Measurements from ENCODE around the gene DOCK11.
A peak's percentile ranks its signal among the peaks of the same experiment; 100 is the strongest.

Gene DOCK11

DNA sequence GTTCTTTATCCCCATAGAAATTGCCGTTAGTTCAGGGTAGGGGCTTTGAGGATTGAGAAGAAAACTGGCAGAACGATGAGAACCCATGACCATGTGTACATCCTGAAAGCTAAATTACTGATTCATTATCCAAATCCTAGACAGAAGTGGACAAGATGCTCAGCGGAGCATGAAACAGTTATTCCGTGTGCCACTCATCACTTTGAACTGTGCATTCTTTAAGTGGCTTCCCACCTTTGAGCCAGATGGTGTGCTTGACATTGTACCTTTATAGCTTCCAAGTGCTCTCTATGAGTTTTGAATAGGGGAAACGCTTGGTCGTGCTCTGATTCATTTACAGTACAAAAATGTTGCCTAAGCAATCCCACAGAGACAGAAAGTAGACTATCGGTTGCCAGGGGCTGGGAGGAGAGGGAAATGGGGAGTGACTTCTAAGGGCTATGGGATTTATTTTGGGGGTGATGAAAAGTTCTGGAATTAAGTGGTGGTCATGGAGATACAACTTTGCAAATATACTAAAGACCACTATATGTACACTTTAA lies 100.0 kb downstream of the DOCK11 start:
- no peak for ATAC-seq (replicated peaks; ENCODE audit: extremely low read depth, poor library complexity, severe bottlenecking)

DNA sequence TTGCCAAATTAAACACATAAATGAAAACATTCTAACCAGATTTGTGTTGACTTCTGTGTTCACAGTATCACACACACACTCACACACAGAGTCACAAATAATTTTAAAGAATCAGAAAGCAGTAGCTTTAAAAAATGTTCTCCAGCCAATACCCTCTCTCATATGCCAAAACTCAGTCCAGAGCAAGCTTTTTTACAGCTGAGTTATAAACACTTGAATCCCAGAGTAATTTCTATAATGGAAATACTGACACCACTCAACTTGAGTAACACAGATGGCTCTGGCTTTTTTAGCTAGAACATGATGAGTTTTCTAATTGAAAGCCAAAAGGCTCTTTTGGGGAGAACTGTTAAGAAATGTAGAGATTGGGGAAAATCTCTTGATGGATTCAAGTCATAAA lies 100.8 kb downstream of the DOCK11 start:
- Mint-ChIP-seq H3K9me3 (no peaks in the 10 kb centered on the region), H3K36me3 (ENCODE audit: insufficient read depth) (peaks cover 48% of the 10 kb centered on the region), H3K27ac (ENCODE audit: low read depth) (no peak overlapping the region), H3K4me3 (no peak overlapping the region), H3K4me1 (peaks cover 9% of the 10 kb centered on the region), H3K27me3 (no peaks in the 10 kb centered on the region)
- ATAC-seq (replicated peaks; ENCODE audit: extremely low read depth, poor library complexity, severe bottlenecking) (no peak), DNase-seq (ENCODE audit: low spot score in 2 of 2) (no peak)

More for the DNA sequence above, 100.0 kb downstream of the DOCK11 start:
- H3K27ac Mint-ChIP-seq (ENCODE audit: low read depth) = peak overlapping the region; percentile 89
- peaks cover 15% of the 10 kb centered on the region for H3K4me1 Mint-ChIP-seq
- no peak for DNase-seq (ENCODE audit: low spot score in 2 of 2)
- no peaks in the 10 kb centered on the region for H3K9me3 Mint-ChIP-seq
- H3K27me3 Mint-ChIP-seq = no peaks in the 10 kb centered on the region
- no peak overlapping the region for H3K4me3 Mint-ChIP-seq
- peaks cover 50% of the 10 kb centered on the region for H3K36me3 Mint-ChIP-seq (ENCODE audit: insufficient read depth)

DNA sequence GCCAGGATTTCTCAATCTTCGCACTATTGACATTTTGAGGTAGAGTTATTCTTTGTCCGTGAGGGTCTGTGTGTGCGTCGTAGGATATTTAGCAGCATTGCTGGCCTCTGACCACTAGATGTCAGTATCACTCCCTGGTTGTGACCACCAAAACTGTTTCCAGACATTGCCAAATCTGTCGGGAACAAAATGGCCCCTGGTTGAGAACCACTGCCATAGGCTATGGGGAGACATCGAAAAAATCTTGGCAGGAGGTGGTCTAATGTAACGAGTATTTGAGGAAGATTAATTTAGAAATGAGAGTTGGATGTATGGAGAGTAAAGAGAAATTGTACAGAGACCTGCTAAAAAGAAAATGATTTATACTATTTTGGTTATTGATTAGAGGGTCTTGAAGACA lies 108.4 kb downstream of the DOCK11 start:
- Mint-ChIP-seq H3K27me3 (no peaks in the 10 kb centered on the region), H3K36me3 (ENCODE audit: insufficient read depth) (peaks cover 45% of the 10 kb centered on the region), H3K4me1 (peaks cover 17% of the 10 kb centered on the region), H3K4me3 (no peak overlapping the region), H3K9me3 (no peaks in the 10 kb centered on the region), H3K27ac (ENCODE audit: low read depth) (peak overlapping the region; percentile 27)
- DNase-seq (ENCODE audit: low spot score in 2 of 2) (peak in 1 of 2 donors; percentile 9), ATAC-seq (replicated peaks; ENCODE audit: extremely low read depth, poor library complexity, severe bottlenecking) (no peak)

DNA sequence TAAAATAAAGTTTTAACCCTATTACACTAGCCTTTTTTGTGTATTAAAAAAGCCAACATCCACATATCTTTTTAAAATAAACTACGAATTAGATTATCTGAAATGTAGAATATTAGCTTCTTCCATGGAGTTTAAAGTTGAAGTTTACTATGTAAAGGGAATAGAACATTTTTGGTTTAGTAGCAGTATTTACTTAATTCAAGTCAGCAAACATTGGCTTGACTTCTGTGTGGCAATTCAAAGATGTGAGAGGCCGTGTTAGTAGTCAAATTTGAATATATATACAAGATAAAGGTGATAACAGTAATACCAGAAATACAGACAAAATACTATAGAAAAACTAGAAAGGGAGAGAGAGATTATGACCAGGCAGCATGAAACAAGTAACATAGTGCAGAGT lies 116.7 kb downstream of the DOCK11 start:
- DNase-seq (ENCODE audit: low spot score in 2 of 2) (no peak), ATAC-seq (replicated peaks; ENCODE audit: extremely low read depth, poor library complexity, severe bottlenecking) (no peak)
- no peak overlapping the region for H3K27ac Mint-ChIP-seq (ENCODE audit: low read depth)
- no peaks in the 10 kb centered on the region for H3K27me3 Mint-ChIP-seq
- H3K36me3 Mint-ChIP-seq (ENCODE audit: insufficient read depth) = peaks cover 67% of the 10 kb centered on the region
- H3K4me3 Mint-ChIP-seq = no peak overlapping the region
- no peaks in the 10 kb centered on the region for H3K9me3 Mint-ChIP-seq
- H3K4me1 Mint-ChIP-seq = peaks cover 11% of the 10 kb centered on the region

DNA sequence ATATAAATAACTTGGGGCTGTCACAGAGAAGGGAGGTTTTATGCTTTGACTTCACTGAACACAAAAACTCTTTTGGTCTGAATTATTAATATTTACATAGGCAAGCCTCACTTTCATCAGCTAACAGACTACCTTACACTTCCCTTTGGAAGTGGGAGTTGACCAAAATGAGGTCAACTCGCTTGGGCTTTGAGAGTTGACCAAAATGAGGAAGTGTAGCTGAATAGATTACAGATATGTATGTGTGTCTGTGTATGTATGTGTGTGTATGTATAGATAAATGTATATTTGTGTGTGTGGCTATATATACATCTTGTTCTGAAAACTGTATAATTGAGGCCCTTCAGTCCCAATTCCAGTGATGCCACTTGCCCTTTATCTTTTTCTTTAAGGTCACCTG lies 118.5 kb downstream of the DOCK11 start:
- DNase-seq (ENCODE audit: low spot score in 2 of 2) (no peak), ATAC-seq (replicated peaks; ENCODE audit: extremely low read depth, poor library complexity, severe bottlenecking) (no peak)
- Mint-ChIP-seq H3K27me3 (no peaks in the 10 kb centered on the region), H3K4me3 (no peak overlapping the region), H3K27ac (ENCODE audit: low read depth) (no peak overlapping the region), H3K36me3 (ENCODE audit: insufficient read depth) (peaks cover 64% of the 10 kb centered on the region), H3K4me1 (peaks cover 11% of the 10 kb centered on the region), H3K9me3 (no peaks in the 10 kb centered on the region)

DNA sequence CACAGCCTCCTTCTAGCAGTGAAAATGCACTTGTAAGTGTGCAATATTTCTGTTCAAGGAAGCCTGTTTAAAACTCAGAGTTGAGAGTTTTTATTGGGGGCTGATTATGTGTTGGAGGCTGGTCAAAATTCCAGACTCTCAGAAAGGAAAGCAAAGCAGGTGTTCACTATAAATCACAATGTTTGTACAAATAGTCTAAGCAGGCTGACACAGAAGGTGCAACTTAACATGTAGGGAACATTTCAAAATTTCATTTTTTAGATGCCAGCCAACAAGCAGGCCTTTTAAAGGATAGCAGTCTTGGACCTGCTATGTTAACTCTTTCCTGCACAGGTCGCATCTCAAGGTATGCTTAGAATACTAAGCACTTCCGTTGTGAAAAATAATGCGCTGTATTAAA lies 119.5 kb downstream of the DOCK11 start:
- Mint-ChIP-seq H3K27ac (ENCODE audit: low read depth) (no peak overlapping the region), H3K4me1 (peaks cover 11% of the 10 kb centered on the region), H3K27me3 (no peaks in the 10 kb centered on the region), H3K4me3 (no peak overlapping the region), H3K9me3 (no peaks in the 10 kb centered on the region), H3K36me3 (ENCODE audit: insufficient read depth) (peaks cover 61% of the 10 kb centered on the region)
- DNase-seq (ENCODE audit: low spot score in 2 of 2) (no peak), ATAC-seq (replicated peaks; ENCODE audit: extremely low read depth, poor library complexity, severe bottlenecking) (no peak)

DNA sequence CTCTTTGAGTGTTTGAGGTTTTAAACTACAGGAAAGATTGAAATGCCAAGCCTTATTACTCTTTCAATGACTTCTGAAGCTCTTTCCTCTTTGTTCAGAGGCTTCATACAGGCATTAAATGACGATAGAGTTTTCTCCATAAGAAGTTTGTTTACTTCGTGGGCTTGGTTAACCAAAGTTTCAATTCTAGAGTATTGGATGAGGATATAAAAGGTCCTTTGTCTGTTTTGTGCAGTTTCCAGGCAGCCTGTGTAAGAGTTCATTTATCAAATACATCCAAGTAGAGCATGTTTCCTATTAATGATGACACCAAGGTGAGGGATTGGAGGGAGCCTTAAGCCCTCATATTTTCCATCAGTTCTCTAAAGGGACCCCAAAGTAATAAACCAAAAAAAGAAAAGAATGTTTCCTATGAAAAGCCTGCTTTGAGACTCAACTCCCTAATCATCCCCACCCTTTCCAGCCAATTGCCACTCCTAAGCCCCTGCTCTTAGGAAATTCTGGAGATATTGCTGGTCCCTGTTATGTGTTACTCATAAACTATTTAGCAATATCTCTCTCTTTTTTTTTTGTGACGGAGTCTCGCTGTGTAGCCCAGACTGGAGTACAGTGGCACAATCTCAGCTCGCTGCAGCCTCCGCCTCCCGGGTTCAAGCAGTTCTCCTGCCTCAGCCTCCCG lies 125.6 kb downstream of the DOCK11 start:
- DNase-seq (ENCODE audit: low spot score in 2 of 2) = no peak
- H3K27ac Mint-ChIP-seq (ENCODE audit: low read depth) = no peak overlapping the region
- H3K27me3 Mint-ChIP-seq = no peaks in the 10 kb centered on the region
- H3K4me1 Mint-ChIP-seq = no peaks in the 10 kb centered on the region
- no peak overlapping the region for H3K4me3 Mint-ChIP-seq
- peaks cover 50% of the 10 kb centered on the region for H3K36me3 Mint-ChIP-seq (ENCODE audit: insufficient read depth)
- no peak for ATAC-seq (replicated peaks; ENCODE audit: extremely low read depth, poor library complexity, severe bottlenecking)
- no peaks in the 10 kb centered on the region for H3K9me3 Mint-ChIP-seq

DNA sequence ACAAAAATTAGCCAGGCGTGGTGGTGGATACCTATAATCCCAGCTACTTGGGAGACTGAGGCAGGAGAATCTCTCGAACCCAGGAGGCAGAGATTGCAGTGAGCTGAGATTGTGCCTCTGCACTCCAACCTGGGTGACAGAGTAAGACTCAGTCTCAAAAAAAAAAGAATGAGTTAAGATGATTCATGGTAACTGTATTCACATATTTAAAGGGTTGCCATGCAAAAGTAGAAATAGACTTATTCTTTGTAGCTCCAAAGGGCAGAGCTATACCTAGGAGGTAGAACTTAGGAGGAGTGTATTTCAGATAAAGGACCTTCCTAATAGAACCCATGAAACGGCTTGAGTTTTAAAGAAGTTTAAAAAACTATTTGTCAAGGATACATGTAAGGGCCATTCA lies 127.4 kb downstream of the DOCK11 start:
- Mint-ChIP-seq H3K9me3 (no peaks in the 10 kb centered on the region), H3K36me3 (ENCODE audit: insufficient read depth) (peaks cover 51% of the 10 kb centered on the region), H3K27ac (ENCODE audit: low read depth) (no peak overlapping the region), H3K4me1 (no peaks in the 10 kb centered on the region), H3K4me3 (no peak overlapping the region), H3K27me3 (no peaks in the 10 kb centered on the region)
- DNase-seq (ENCODE audit: low spot score in 2 of 2) (no peak), ATAC-seq (replicated peaks; ENCODE audit: extremely low read depth, poor library complexity, severe bottlenecking) (no peak)

DNA sequence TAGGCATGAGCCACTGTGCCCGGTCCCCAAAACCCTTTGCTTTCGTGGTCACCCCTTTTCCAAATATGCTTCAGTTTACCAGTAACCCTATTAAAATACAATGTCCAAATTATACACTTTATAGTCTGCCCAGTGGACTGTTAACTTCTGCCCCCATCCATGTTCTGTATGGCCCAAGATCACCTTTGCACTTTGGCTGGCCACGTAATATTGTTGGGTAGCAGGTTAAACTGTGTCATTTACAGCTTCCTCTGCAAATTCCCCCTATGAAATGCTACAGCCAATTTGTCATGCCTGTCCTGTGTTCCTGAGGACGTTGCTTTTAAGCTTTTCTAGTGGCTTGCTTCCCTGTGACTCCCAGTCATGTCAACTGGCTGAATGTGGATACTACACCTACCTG lies 130.7 kb downstream of the DOCK11 start:
- H3K4me3 Mint-ChIP-seq = no peak overlapping the region
- DNase-seq (ENCODE audit: low spot score in 2 of 2) (no peak), ATAC-seq (replicated peaks; ENCODE audit: extremely low read depth, poor library complexity, severe bottlenecking) (no peak)
- H3K36me3 Mint-ChIP-seq (ENCODE audit: insufficient read depth) = peaks cover 50% of the 10 kb centered on the region
- H3K9me3 Mint-ChIP-seq = no peaks in the 10 kb centered on the region
- H3K4me1 Mint-ChIP-seq = no peaks in the 10 kb centered on the region
- no peaks in the 10 kb centered on the region for H3K27me3 Mint-ChIP-seq
- no peak overlapping the region for H3K27ac Mint-ChIP-seq (ENCODE audit: low read depth)

DNA sequence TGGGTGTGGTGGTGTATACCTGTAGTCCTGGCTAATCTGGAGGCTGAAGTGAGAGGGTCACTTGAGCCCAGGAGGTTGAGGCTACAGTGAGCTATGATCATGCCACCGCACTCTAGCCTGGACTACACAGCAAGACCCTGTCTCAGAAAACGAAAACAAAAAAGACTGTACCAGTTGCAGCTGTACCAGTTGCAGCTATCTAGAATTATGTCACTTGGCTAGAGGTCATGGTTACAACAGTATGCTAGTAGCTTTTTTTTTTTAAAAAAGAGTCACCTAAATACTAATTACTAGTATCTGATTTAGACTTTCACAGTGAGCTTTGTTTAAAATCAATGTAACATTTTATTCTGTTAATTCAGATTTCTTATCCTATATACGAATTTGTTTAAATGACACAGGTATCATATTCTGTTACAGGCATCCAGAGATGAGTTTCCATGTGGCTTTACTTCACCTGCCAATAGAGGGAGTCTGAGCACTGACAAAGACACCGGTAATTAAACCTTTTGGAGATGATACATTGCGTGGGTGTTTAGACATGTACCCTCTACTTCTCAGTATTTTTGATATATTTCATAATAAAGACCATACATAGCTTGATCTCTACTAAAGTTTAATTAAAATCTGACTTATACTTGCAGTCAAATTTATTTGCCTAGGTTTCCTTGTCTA lies 131.6 kb downstream of the DOCK11 start:
- H3K36me3 Mint-ChIP-seq (ENCODE audit: insufficient read depth) = peaks cover 52% of the 10 kb centered on the region
- H3K27me3 Mint-ChIP-seq = no peaks in the 10 kb centered on the region
- no peaks in the 10 kb centered on the region for H3K9me3 Mint-ChIP-seq
- ATAC-seq (replicated peaks; ENCODE audit: extremely low read depth, poor library complexity, severe bottlenecking) (no peak), DNase-seq (ENCODE audit: low spot score in 2 of 2) (no peak)
- no peak overlapping the region for H3K27ac Mint-ChIP-seq (ENCODE audit: low read depth)
- H3K4me3 Mint-ChIP-seq = no peak overlapping the region
- H3K4me1 Mint-ChIP-seq = no peaks in the 10 kb centered on the region

DNA sequence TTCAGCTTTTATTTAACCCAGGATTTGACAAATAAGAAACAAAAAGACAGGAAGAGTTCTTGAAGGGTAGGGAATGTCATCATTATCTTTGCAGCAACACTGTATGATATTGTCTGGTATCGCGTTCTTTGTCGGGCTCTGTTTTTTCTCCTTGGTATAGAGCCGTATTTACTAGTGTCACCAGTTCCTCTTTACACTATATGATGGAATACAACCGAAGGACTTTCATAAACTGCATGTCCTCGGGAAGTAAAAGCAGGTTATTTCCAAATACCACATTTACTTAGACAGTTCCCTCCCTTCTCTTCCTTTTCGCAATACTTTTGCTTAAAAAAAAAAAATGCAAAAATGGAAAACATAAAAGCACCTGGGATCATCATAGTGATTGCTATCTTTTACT lies 135.2 kb downstream of the DOCK11 start:
- Mint-ChIP-seq H3K4me3 (no peak overlapping the region), H3K27me3 (no peaks in the 10 kb centered on the region), H3K27ac (ENCODE audit: low read depth) (no peak overlapping the region), H3K9me3 (no peaks in the 10 kb centered on the region), H3K36me3 (ENCODE audit: insufficient read depth) (peaks cover 60% of the 10 kb centered on the region), H3K4me1 (no peaks in the 10 kb centered on the region)
- ATAC-seq (replicated peaks; ENCODE audit: extremely low read depth, poor library complexity, severe bottlenecking) (no peak), DNase-seq (ENCODE audit: low spot score in 2 of 2) (no peak)

DNA sequence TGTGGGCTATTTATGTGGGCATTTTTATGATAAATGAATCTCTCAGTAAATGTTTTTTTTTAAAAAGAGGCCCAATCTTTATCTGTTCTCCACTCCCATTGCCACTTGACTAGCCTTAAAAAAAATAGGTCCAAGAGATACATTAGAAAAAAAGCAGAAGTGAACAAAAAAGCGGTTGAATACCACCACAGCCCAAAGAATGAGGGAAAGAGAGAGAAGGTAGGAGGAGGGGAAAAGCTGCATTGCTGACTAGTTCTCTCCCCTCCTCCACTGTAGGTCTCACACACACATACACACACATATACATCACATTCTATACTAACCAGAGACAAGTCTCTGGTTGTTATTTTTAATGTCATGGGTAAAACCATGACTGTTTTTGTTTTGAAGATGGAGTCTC lies 136.0 kb downstream of the DOCK11 start:
- no peaks in the 10 kb centered on the region for H3K27me3 Mint-ChIP-seq
- no peaks in the 10 kb centered on the region for H3K9me3 Mint-ChIP-seq
- no peak overlapping the region for H3K4me3 Mint-ChIP-seq
- no peaks in the 10 kb centered on the region for H3K4me1 Mint-ChIP-seq
- H3K27ac Mint-ChIP-seq (ENCODE audit: low read depth) = no peak overlapping the region
- H3K36me3 Mint-ChIP-seq (ENCODE audit: insufficient read depth) = peaks cover 56% of the 10 kb centered on the region
- no peak for DNase-seq (ENCODE audit: low spot score in 2 of 2)
- ATAC-seq (replicated peaks; ENCODE audit: extremely low read depth, poor library complexity, severe bottlenecking) = no peak

DNA sequence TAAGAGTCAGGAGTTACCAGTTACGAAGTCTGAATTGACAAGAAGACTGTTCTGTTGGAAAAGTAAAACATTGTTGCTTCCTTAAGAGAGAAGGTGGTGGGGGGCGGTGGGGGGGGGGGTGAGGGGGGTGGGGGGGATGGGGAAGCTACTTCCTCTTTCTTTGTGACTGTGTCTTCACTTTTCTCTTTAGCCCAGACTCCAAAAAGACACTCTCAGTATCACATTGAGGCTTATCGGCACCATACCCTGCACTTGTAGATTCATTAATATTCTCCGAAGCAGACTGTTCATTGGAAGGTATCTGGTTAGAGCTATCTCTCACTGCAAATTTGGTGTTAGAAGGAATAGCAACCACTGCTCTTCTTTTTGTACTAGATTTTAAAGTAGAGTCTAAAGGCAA lies 137.2 kb downstream of the DOCK11 start:
- H3K27me3 Mint-ChIP-seq = no peaks in the 10 kb centered on the region
- ATAC-seq (replicated peaks; ENCODE audit: extremely low read depth, poor library complexity, severe bottlenecking) (no peak), DNase-seq (ENCODE audit: low spot score in 2 of 2) (no peak)
- H3K4me1 Mint-ChIP-seq = no peaks in the 10 kb centered on the region
- H3K36me3 Mint-ChIP-seq (ENCODE audit: insufficient read depth) = peaks cover 51% of the 10 kb centered on the region
- no peak overlapping the region for H3K27ac Mint-ChIP-seq (ENCODE audit: low read depth)
- H3K9me3 Mint-ChIP-seq = no peaks in the 10 kb centered on the region
- no peak overlapping the region for H3K4me3 Mint-ChIP-seq

Measured in central memory CD8-positive, alpha-beta T cell (primary cell).